ENCODE results near the gene TTLL11.

GRCh38 chr9:121850366-121850765 lies 242.7 kb downstream of the TTLL11 start:
- TF ChIP-seq, protein P1, sequence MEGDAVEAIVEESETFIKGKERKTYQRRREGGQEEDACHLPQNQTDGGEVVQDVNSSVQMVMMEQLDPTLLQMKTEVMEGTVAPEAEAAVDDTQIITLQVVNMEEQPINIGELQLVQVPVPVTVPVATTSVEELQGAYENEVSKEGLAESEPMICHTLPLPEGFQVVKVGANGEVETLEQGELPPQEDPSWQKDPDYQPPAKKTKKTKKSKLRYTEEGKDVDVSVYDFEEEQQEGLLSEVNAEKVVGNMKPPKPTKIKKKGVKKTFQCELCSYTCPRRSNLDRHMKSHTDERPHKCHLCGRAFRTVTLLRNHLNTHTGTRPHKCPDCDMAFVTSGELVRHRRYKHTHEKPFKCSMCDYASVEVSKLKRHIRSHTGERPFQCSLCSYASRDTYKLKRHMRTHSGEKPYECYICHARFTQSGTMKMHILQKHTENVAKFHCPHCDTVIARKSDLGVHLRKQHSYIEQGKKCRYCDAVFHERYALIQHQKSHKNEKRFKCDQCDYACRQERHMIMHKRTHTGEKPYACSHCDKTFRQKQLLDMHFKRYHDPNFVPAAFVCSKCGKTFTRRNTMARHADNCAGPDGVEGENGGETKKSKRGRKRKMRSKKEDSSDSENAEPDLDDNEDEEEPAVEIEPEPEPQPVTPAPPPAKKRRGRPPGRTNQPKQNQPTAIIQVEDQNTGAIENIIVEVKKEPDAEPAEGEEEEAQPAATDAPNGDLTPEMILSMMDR (IDR thresholded peaks at IDR 0.05): no peak
- TF ChIP-seq EP300 (IDR thresholded peaks at IDR 0.05): no peak

All from esophagus muscularis mucosa (tissue), 3 donors.